Activated T-cell treated with anti-CD3 and anti-CD28 coated beads for 1 hour (primary cell): ENCODE measurements around the gene AGPAT4.

Experiments used
- DNase-seq: peaks from one replicate; pipeline ENCODE4 v3.0.0-alpha.2; 2020; ENCODE audit warnings: low read depth

Gene AGPAT4

GRCh38 chr6:161254464-161255253 lies 19.2 kb downstream of the AGPAT4 start:
- no peak for DNase-seq

DNA sequence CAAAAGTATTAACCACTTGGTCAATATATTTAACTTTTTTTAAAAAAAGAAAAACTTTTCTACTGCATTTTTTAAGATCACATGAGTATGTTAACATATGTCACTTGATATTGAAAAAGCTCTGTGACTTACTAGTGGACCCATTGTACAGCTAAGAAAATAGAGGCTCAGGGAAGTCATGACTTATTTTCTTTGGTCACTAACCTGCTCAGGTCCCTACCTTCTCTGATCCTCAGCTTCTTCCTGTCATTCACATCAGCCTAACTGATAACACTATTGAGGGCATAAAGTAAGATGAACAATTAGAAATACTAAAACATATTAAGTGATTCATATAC lies 19.8 kb downstream of the AGPAT4 start:
- DNase-seq: no peak

GRCh38 chr6:161251345-161251744 lies 22.5 kb downstream of the AGPAT4 start:
- DNase-seq: no peak

DNA sequence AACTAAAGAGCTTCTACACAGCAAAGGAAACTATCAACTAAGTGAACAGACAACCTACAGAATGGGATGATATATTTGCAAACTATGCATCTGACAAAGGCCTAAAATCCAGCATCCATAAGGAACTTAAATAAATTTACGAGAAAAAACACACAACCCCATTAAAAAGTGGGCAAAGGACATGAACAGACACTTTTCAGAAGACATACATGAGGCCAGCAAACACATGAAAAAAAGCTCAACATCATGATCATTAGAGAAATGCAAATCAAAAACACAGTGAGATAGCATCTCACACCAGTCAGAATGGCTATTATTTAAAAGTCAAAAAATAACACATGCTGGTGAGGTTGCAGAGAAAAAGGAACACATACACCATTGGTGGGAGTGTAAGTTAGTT lies 24.5 kb downstream of the AGPAT4 start:
- no peak for DNase-seq

DNA sequence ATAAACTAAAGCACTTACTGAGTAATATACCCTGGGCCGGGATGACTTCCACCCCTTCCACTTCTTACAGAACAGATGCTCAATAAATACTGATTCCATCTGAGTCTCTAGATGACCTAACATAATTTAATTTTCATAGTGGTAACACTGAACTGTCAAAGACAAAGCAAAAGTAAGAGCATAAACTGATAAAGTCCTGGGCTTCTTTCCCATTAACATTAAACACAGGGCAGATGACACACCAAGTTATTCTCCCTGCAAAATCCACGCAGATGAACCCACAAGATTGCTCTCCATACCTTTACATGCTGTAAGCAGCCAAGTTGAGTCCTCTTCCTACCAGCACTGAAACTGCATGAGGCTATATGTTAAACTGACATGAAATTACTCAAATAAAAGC lies 27.1 kb downstream of the AGPAT4 start:
- DNase-seq: no peak

DNA sequence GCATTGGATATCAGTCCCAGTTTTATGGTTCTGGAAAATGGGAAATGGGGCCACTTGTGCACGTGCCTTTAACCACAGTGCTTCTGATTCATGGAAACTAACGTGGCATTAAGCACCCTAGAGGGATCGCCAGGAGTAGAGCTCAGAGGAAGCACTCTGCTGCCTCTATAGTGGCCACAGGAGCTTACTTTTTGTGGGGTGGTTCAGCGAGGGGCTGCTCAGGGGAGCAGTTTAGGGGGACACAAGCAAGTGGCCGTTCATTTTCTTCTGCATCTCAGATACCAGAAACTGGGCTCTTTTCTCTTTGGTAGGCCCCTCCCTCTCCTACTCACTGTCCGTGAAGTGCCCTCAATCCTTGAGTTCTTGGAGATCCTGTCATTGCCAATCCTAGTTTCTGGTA lies 28.5 kb downstream of the AGPAT4 start:
- DNase-seq: no peak

- DNase-seq: no peak
Observed at GRCh38 chr6:161244725-161245124, 29.1 kb downstream of the AGPAT4 start.

- peak; percentile 23 for DNase-seq
Observed at GRCh38 chr6:161242779-161243693, 30.8 kb downstream of the AGPAT4 start.

DNA sequence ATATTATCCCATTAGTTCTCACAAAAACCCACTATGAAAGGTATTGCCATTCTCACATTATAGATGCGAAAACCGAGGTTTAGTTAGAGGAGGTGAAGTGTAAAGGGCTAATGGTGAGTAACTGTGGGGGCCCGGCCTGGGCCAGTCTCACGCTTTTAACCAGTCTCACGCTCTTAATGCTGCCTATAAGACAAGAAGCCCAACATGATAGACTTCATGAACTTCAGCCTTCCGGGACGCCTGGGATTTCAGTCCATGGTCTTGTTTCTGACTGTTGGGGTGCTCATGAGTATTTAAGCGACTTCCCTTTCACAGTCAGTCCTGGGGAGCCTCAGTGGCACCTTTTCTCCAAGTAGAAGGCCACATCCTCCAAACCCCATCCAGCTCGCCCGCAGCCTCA lies 31.7 kb downstream of the AGPAT4 start:
- no peak for DNase-seq

GRCh38 chr6:161239001-161239400 lies 34.9 kb downstream of the AGPAT4 start:
- DNase-seq: no peak

DNA sequence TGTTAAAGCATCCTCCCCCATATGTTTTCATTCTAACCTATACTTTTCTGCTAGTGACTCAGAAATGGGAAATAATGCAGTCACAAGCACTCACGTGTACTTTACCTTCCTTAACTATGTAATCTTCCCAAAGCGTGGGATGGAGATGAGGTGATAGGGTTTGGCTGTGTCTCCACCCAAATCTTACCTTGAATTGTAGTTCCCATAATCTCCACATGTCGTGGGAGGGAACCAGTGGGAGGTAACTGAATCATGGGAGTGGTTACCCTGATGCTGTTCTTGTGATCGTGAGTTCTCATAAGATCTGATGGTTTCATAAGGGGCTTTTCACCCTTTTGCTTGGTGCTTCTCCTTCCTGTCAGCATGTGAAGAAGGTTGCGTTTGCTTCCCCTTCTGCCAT lies 35.4 kb downstream of the AGPAT4 start:
- no peak for DNase-seq

DNA sequence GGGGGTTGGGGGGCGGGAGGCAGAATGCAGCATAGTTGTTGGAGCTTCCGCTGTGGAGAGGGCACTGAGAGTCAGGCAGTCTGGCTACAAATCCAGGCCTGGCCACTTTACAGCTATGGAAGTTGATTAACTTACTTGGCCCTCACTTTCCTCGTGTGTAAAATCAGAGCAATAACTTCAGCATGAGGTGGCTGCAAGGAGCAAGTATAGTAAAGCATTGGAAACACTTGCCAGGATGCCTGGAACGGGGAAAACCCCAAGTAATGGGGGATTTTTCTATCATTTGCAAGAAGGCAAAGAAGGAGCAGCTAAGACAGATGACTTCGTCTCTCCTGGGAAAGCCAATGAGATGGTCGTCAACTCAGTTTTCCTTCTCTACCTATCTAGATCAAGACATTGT lies 35.8 kb downstream of the AGPAT4 start:
- DNase-seq: no peak

- DNase-seq: no peak
Observed at GRCh38 chr6:161237176-161237575, 36.7 kb downstream of the AGPAT4 start.

GRCh38 chr6:161235776-161236633 lies 37.9 kb downstream of the AGPAT4 start:
- no peak for DNase-seq

DNA sequence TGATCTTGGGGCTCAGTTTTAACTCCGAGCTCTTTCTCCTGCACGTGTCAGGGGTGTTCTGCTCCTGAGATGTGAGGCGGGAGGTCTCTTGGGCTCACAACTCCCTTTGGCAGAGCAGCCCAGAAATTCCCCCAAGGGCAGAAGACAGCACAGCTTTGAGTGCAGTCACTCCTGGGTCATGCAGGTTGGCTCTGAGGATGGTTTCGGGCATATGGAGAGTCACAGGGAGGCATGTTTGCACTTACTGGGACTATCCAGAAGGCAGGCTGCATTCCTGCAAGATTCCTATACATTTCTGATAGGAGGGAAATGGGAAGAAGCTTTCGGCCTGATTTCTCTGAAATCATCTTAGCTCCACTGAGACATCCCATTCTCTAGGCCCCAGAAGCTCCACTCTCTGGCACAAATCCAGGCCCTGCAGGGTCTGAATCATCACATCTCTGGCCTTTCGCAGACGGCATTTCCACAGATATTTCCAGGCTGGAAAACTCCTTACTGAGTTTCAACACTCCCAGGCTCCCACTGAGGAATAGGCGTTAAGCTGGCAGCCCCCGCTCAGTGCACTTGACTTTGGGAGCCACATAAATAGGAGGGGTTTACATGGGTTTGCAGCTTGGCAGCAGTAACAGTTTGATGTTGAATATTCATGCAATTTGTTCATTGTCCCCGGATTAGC lies 39.7 kb downstream of the AGPAT4 start:
- no peak for DNase-seq

- DNase-seq: no peak
Observed at GRCh38 chr6:161232467-161232866, 41.4 kb downstream of the AGPAT4 start.

- no peak for DNase-seq
Observed at GRCh38 chr6:161232010-161232409, 41.9 kb downstream of the AGPAT4 start.

DNA sequence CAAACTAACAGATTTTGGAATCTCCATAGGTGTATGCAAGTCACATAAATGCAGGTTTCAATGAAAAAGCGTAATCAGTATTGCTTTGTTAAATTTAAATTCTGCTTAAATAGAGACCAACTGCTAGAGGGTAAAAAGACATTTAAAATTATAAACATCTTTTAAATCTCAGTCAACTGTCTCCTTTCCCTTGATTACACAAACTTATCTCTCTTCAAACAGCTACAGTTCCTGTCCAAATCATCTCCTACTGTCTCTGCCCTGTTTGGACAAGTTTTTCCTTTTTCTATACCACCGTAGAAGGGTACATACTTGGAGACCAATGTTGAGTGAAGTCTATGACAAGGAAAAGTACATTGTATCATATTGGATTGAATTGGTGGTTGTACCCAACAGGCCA lies 43.5 kb downstream of the AGPAT4 start:
- no peak for DNase-seq

- no peak for DNase-seq
Observed at GRCh38 chr6:161228921-161229591, 44.8 kb downstream of the AGPAT4 start.

DNA sequence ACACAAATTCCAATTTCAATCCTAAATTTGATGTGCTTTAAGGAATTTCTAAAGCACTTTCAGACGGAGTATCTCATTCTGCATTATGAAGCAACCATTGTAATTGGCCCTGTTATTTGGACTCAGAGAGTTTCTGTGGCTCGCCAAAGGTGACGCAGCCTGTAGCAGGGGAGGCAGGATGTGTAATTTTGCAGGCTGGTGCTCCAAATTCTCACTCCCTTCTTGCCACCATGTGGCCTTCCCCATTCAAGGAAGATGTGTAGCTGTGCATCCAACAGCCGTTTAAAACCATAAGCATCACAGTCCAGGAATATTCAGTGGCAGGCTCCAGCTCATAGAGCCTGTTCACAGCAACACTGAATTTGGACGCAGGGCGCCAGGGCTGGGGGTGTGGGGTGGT lies 45.8 kb downstream of the AGPAT4 start:
- no peak for DNase-seq
